PC-3 (cell line): ENCODE measurements around the gene CFAP58. TPM values are rescaled to one million over a fixed set of nuclear protein-coding genes. Genes with fewer than 3 reads are reported as not detected.

Experiments
- ATAC-seq: fragments of 200-7000 bp; cut with Tn5 transposase; 2 replicates; pipeline ENCODE4 v1.9.1; 2020; ENCODE audit warnings: mild to moderate bottlenecking, moderate library complexity
- BruUV-seq: library from RNA; stranded (reverse); fragments of 400-500 nt; replicated peaks from 2 replicates; lab custom pipeline; 2021; lab: Mats Ljungman, UMichigan
- CTCF ChIA-PET: fragments of 300-600 bp; sonication (Branson Sonifier 250); formaldehyde crosslinking; loops from one replicate; lab custom pipeline; 2022; ENCODE audit warnings: antibody characterized with exemption; lab: Charles Lee
- POLR2A ChIA-PET: fragments of 300-600 bp; sonication (Branson Sonifier 250); formaldehyde crosslinking; loops from one replicate; lab custom pipeline; 2022; ENCODE audit warnings: antibody characterized with exemption; ENCODE audit not compliant: unreplicated experiment; lab: Charles Lee
- DNase-seq: peaks from one replicate; pipeline ENCODE4 v3.0.0-alpha.2; 2015
- H2AFZ ChIP-seq: fragments of 300-600 bp; sonication (generic); 2 replicates; pipeline ENCODE4 v1.6.0; 2016; ENCODE audit warnings: antibody characterized with exemption, low read length
- H3F3A ChIP-seq: fragments of 300-600 bp; sonication (generic); one replicate; pipeline ENCODE4 v1.6.0; 2017; ENCODE audit warnings: antibody characterized with exemption, low read length, control low read depth, mild to moderate bottlenecking; ENCODE audit not compliant: unreplicated experiment
- H3K27ac ChIP-seq: fragments of 300-600 bp; sonication (generic); 2 replicates; pipeline ENCODE4 v1.5.1; 2016; ENCODE audit warnings: mild to moderate bottlenecking, low read length
- H3K27me3 ChIP-seq: fragments of 300-600 bp; sonication (generic); 2 replicates; pipeline ENCODE4 v1.6.1; 2016; ENCODE audit warnings: low read length, mixed read lengths
- H3K36me3 ChIP-seq: fragments of 300-600 bp; sonication (generic); 2 replicates; pipeline ENCODE4 v1.6.1; 2016; ENCODE audit warnings: low read depth, mixed run types, low read length, mixed read lengths
- H3K4me1 ChIP-seq: fragments of 300-600 bp; sonication (generic); 2 replicates; pipeline ENCODE4 v1.5.1; 2016; ENCODE audit warnings: low read length; ENCODE audit not compliant: insufficient read depth
- H3K4me2 ChIP-seq: fragments of 300-600 bp; sonication (generic); 2 replicates; pipeline ENCODE4 v1.6.0; 2016; ENCODE audit warnings: low read length
- H3K4me3 ChIP-seq: fragments of 300-600 bp; sonication (generic); 2 replicates; pipeline ENCODE4 v1.5.1; 2016; ENCODE audit warnings: mild to moderate bottlenecking, low read length, mixed read lengths
- H3K79me2 ChIP-seq: fragments of 300-600 bp; sonication (generic); 2 replicates; pipeline ENCODE4 v1.6.1; 2017; ENCODE audit warnings: low read length, mixed read lengths
- H3K9ac ChIP-seq: fragments of 300-600 bp; sonication (generic); 2 replicates; pipeline ENCODE4 v1.6.0; 2016; ENCODE audit warnings: mild to moderate bottlenecking, low read length
- H3K9me2 ChIP-seq: fragments of 300-600 bp; sonication (generic); replicated peaks from 2 replicates; pipeline ENCODE4 v1.6.1; 2016; ENCODE audit warnings: mixed run types, low read length, mixed read lengths
- H3K9me3 ChIP-seq: fragments of 300-600 bp; sonication (generic); 2 replicates; pipeline ENCODE4 v1.6.1; 2016; ENCODE audit warnings: low read length, mixed read lengths
- H4K20me1 ChIP-seq: fragments of 300-600 bp; sonication (generic); 2 replicates; pipeline ENCODE4 v1.6.1; 2016; ENCODE audit warnings: low read length, mixed read lengths
- CTCF ChIP-seq: fragments of 300-600 bp; sonication (generic); conservative IDR thresholded peaks from 2 replicates; pipeline ENCODE4 v1.5.1; 2017; ENCODE audit warnings: antibody characterized with exemption, low read depth, mild to moderate bottlenecking, low read length
- EZH2 ChIP-seq: fragments of 300-600 bp; sonication (generic); IDR thresholded peaks from one replicate; pipeline ENCODE4 v1.6.1; 2017; ENCODE audit warnings: antibody characterized with exemption, mild to moderate bottlenecking, low read length; ENCODE audit not compliant: unreplicated experiment
- EZH2phosphoT487 ChIP-seq: fragments of 300-600 bp; sonication (generic); IDR thresholded peaks from 2 replicates; pipeline ENCODE4 v1.6.1; 2018; ENCODE audit warnings: mild to moderate bottlenecking, antibody characterized with exemption, low read length, borderline replicate concordance
- intact Hi-C: fragments of 100-400 bp; cut with micrococcal nuclease; formaldehyde crosslinking; loops from 2 replicates; pipeline ENCODE4 v1.9.0; 2023
- total RNA-seq: library from RNA; depleted of rRNA; stranded (reverse); fragments of >200 nt; gene quantifications from 2 replicates; pipeline ENCODE4 v1.2.3, GENCODE V29; 2014

The CFAP58 gene
- total RNA-seq, 1 experiment from 2014 or later = 0.26 TPM

DNA sequence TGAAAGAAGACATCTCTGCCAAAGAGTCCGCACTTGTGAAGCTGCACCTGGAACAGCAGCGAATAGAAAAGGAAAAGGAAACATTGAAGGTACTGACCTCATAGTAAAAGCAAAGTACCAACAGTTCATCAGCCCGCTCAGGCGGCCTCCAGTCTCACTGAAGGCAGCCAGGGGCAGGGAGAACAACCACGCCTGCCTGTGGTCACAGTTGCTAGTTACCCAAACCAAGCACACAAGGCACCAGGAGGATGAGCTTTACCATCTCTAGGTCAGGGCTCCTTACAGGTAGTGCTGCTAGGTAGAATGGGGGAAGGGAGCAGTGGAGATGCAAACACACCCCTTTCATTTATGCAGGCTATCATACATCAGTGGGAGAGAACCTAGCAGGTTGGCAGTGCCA, 39.8 kb downstream of the CFAP58 start:
- intact Hi-C loops = no loop called here
- Histone ChIP-seq H3K36me3 (no peaks in the 10 kb centered on the region), H3K79me2 (no peaks in the 10 kb centered on the region), H3K9me2 (no peaks in the 10 kb centered on the region), H3K27me3 (peaks cover 33% of the 10 kb centered on the region), H2AFZ (no peak overlapping the region), H3K9me3 (no peaks in the 10 kb centered on the region), H3K9ac (no peak overlapping the region), H3K4me3 (no peak overlapping the region), H3K4me1 (peaks cover 6% of the 10 kb centered on the region; the same call in 1 of the 2 replicates), H3F3A (no peaks in the 10 kb centered on the region), H3K27ac (no peak overlapping the region), H3K4me2 (no peak overlapping the region), H4K20me1 (no peaks in the 10 kb centered on the region)
- CTCF ChIA-PET = no interaction called here
- TF ChIP-seq EZH2 (no peak), EZH2phosphoT487 (no peak), CTCF (no peak)
- POLR2A ChIA-PET = no interaction called here
- ATAC-seq = no peak
- BruUV-seq = no TSS peak
- no peak for DNase-seq

DNA sequence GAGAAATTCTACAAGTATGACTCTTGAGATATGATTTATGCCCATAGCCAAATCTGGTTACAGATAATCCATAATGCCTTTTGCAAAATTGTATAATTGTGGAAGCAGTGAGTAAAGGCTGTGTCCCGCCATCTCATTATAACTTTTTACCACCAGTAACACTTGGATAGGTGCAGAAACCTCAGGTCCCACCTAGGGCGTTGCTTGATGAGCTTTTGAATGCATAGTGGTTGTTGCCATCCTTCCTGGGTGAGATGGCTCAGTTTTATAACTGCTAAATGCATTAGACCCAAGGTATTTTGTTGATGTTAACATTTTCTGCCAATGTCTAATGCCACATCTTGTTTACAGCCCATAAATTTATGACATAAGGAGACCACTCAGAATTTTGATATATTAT, 42.9 kb downstream of the CFAP58 start:
- ATAC-seq = no peak
- ChIA-PET POLR2A (no interaction called here), CTCF (no interaction called here)
- intact Hi-C loops = no loop called here
- no peaks in the 10 kb centered on the region for H3K79me2 ChIP-seq
- no peaks in the 10 kb centered on the region for H4K20me1 ChIP-seq
- H2AFZ ChIP-seq = no peak overlapping the region
- BruUV-seq = no TSS peak
- no peak for TF ChIP-seq CTCF
- no peak for TF ChIP-seq EZH2
- no peak for TF ChIP-seq EZH2phosphoT487
- H3K36me3 ChIP-seq = no peaks in the 10 kb centered on the region
- H3K4me3 ChIP-seq = no peak overlapping the region
- no peaks in the 10 kb centered on the region for H3K9me2 ChIP-seq
- DNase-seq = no peak
- no peak overlapping the region for H3K27ac ChIP-seq
- H3K27me3 ChIP-seq = peaks cover 51% of the 10 kb centered on the region
- H3K9ac ChIP-seq = no peak overlapping the region
- peaks cover 1% of the 10 kb centered on the region; the same call in 1 of the 2 replicates for H3K4me1 ChIP-seq
- no peak overlapping the region for H3K4me2 ChIP-seq
- no peaks in the 10 kb centered on the region for H3K9me3 ChIP-seq
- no peaks in the 10 kb centered on the region for H3F3A ChIP-seq

- Histone ChIP-seq H3K27ac (no peak overlapping the region), H3K79me2 (no peaks in the 10 kb centered on the region), H2AFZ (no peak overlapping the region), H3K9ac (no peak overlapping the region), H3K27me3 (peaks cover 62% of the 10 kb centered on the region), H3K9me3 (no peaks in the 10 kb centered on the region), H3K4me2 (no peak overlapping the region), H4K20me1 (no peaks in the 10 kb centered on the region), H3K36me3 (no peaks in the 10 kb centered on the region), H3K9me2 (no peaks in the 10 kb centered on the region), H3K4me3 (no peak overlapping the region), H3K4me1 (no peaks in the 10 kb centered on the region), H3F3A (no peaks in the 10 kb centered on the region)
- no TSS peak for BruUV-seq
- no peak for DNase-seq
- ChIA-PET POLR2A (no interaction called here), CTCF (interaction anchor here (0.6 kb wide), 1 partner anchor 1571 kb away, joined by 8 read pairs; no protein-coding TSS in a partner anchor)
- no peak for TF ChIP-seq EZH2phosphoT487
- TF ChIP-seq CTCF = no peak
- no peak for TF ChIP-seq EZH2
- intact Hi-C loops = no loop called here
- no peak for ATAC-seq
Measured at GRCh38 chr10:104403636-104404035, 50.0 kb downstream of the CFAP58 start.
